Ishikawa (cell line): ENCODE data around the gene NFATC1.

Source experiments
- EP300 ChIP-seq: IDR thresholded peaks from 2 replicates; pipeline ENCODE4 v1.6.1; 2012; ENCODE audit warnings: borderline replicate concordance
- TAF1 ChIP-seq: IDR thresholded peaks from 2 replicates; pipeline ENCODE4 v1.6.1; 2012; ENCODE audit warnings: low read depth, mild to moderate bottlenecking
- TCF12 ChIP-seq: IDR thresholded peaks from 2 replicates; pipeline ENCODE4 v1.6.1; 2012; ENCODE audit warnings: low read depth
- TEAD4 ChIP-seq: IDR thresholded peaks from 2 replicates; pipeline ENCODE4 v1.6.1; 2012
- YY1 ChIP-seq: IDR thresholded peaks from 2 replicates; pipeline ENCODE4 v1.6.1; 2012; ENCODE audit warnings: low read depth

GRCh38 chr18:79533591-79533990, 137.9 kb downstream of the NFATC1 start:
- TF ChIP-seq TCF12: no peak
- no peak for TF ChIP-seq YY1
- TF ChIP-seq EP300: no peak
- TF ChIP-seq TAF1: no peak
- TF ChIP-seq TEAD4: no peak
